Osteoblast (primary cell): ENCODE data around the gene PAM. TPM values are rescaled to one million over a fixed set of nuclear protein-coding genes. Genes with fewer than 3 reads are reported as not detected.

ENCODE experiments used
- DNase-seq: peaks from one replicate; pipeline ENCODE4 v3.0.0; 2011; ENCODE audit warnings: low spot score, mixed read lengths; ENCODE audit not compliant: insufficient read length; ENCODE audit errors: missing footprints
- H2AFZ ChIP-seq: 2 replicates; pipeline ENCODE4 v1.6.0; 2011; ENCODE audit warnings: mild to moderate bottlenecking, low read length
- H3K27ac ChIP-seq: 2 replicates; pipeline ENCODE4 v1.5.1; 2011; ENCODE audit warnings: mild to moderate bottlenecking, low read depth, low read length, moderate library complexity
- H3K27me3 ChIP-seq: 2 replicates; pipeline ENCODE4 v1.6.0; 2012; ENCODE audit warnings: mild to moderate bottlenecking, control low read depth, inconsistent platforms, low read length, moderate library complexity; ENCODE audit not compliant: insufficient read depth
- H3K36me3 ChIP-seq: 2 replicates; pipeline ENCODE4 v1.5.1; 2011; ENCODE audit warnings: mild to moderate bottlenecking, low read length, control low read depth, moderate library complexity; ENCODE audit not compliant: insufficient read depth
- H3K4me1 ChIP-seq: 2 replicates; pipeline ENCODE4 v1.5.1; 2011; ENCODE audit warnings: mild to moderate bottlenecking, low read length, control low read depth, moderate library complexity; ENCODE audit not compliant: insufficient read depth
- H3K4me2 ChIP-seq: 2 replicates; pipeline ENCODE4 v1.6.0; 2011; ENCODE audit warnings: mild to moderate bottlenecking, low read length; ENCODE audit not compliant: insufficient read depth
- H3K4me3 ChIP-seq: fragments of 200-600 bp; sonication (generic); 3 replicates; pipeline ENCODE4 v1.5.1; 2012; ENCODE audit warnings: mild to moderate bottlenecking, low read length, inconsistent platforms; ENCODE audit not compliant: insufficient read depth
- H3K79me2 ChIP-seq: 2 replicates; pipeline ENCODE4 v1.6.0; 2012; ENCODE audit warnings: mild to moderate bottlenecking, low read length, control low read depth, inconsistent platforms; ENCODE audit not compliant: insufficient read depth
- H3K9me3 ChIP-seq: 2 replicates; pipeline ENCODE4 v1.5.1; 2011; ENCODE audit warnings: low read depth, low read length, control low read depth
- H4K20me1 ChIP-seq: 2 replicates; pipeline ENCODE4 v1.6.0; 2012; ENCODE audit warnings: mild to moderate bottlenecking, low read length, control low read depth; ENCODE audit not compliant: insufficient read depth
- CTCF ChIP-seq: IDR thresholded peaks from 2 replicates; pipeline ENCODE4 v1.5.1; 2011; ENCODE audit warnings: mild to moderate bottlenecking, low read depth, low read length, moderate library complexity; ENCODE audit errors: extremely low read depth
- total RNA-seq: library from RNA; depleted of rRNA; stranded (reverse); fragments of >200 nt; gene quantifications from 2 replicates; pipeline ENCODE4 v1.2.3, GENCODE V29; 2012

PAM gene
- total RNA-seq, 1 donor, result 248 TPM

GRCh38 chr5:102759700-102760099, 4.6 kb downstream of the PAM start:
- no peaks in the 10 kb centered on the region for H3K27me3 ChIP-seq
- H3K4me3 ChIP-seq, result no peak overlapping the region
- no peak for TF ChIP-seq CTCF
- no peaks in the 10 kb centered on the region for H3K9me3 ChIP-seq
- no peaks in the 10 kb centered on the region for H3K36me3 ChIP-seq
- no peak for DNase-seq
- H3K4me2 ChIP-seq, result no peak overlapping the region
- peaks cover 29% of the 10 kb centered on the region for H3K4me1 ChIP-seq
- peaks cover 58% of the 10 kb centered on the region for H3K79me2 ChIP-seq
- no peak overlapping the region for H2AFZ ChIP-seq
- peaks cover 5% of the 10 kb centered on the region for H4K20me1 ChIP-seq
- H3K27ac ChIP-seq, result no peak overlapping the region

GRCh38 chr5:102760815-102761214, 5.7 kb downstream of the PAM start:
- no peak for TF ChIP-seq CTCF
- no peak overlapping the region for H3K27ac ChIP-seq
- H3K79me2 ChIP-seq, result peaks cover 54% of the 10 kb centered on the region
- H3K9me3 ChIP-seq, result no peaks in the 10 kb centered on the region
- peaks cover 5% of the 10 kb centered on the region for H4K20me1 ChIP-seq
- H3K4me2 ChIP-seq, result peak overlapping the region; percentile 14
- peak overlapping the region; percentile 13 for H2AFZ ChIP-seq
- H3K4me1 ChIP-seq, result peaks cover 29% of the 10 kb centered on the region
- no peaks in the 10 kb centered on the region for H3K36me3 ChIP-seq
- no peak for DNase-seq
- no peak overlapping the region for H3K4me3 ChIP-seq
- no peaks in the 10 kb centered on the region for H3K27me3 ChIP-seq

GRCh38 chr5:102762095-102762534, 7.0 kb downstream of the PAM start:
- Histone ChIP-seq H3K79me2 (peaks cover 41% of the 10 kb centered on the region), H2AFZ (no peak overlapping the region), H3K27ac (no peak overlapping the region), H3K36me3 (no peaks in the 10 kb centered on the region), H3K4me1 (peaks cover 29% of the 10 kb centered on the region), H3K27me3 (no peaks in the 10 kb centered on the region), H4K20me1 (peaks cover 5% of the 10 kb centered on the region), H3K4me3 (no peak overlapping the region), H3K4me2 (peak overlapping the region; percentile 69), H3K9me3 (no peaks in the 10 kb centered on the region)
- DNase-seq, result no peak
- no peak for TF ChIP-seq CTCF

GRCh38 chr5:102762562-102763227, 7.6 kb downstream of the PAM start:
- Histone ChIP-seq H2AFZ (no peak overlapping the region), H3K79me2 (peaks cover 38% of the 10 kb centered on the region), H3K27me3 (no peaks in the 10 kb centered on the region), H3K36me3 (no peaks in the 10 kb centered on the region), H3K4me2 (peak overlapping the region; percentile 69), H3K4me3 (no peak overlapping the region), H3K9me3 (no peaks in the 10 kb centered on the region), H3K27ac (no peak overlapping the region), H4K20me1 (peaks cover 5% of the 10 kb centered on the region), H3K4me1 (peaks cover 29% of the 10 kb centered on the region)
- no peak for DNase-seq
- TF ChIP-seq CTCF, result no peak
